PC-9 (cell line): ENCODE results near the gene SUPT20H.
"Not testable (repeated sequence)": the region's sequence is repeated elsewhere in the genome, so short reads cannot be mapped to it uniquely, and the experiment has no call there.

ENCODE experiments used
- EZH2 ChIP-seq: fragments of 200-600 bp; sonication (generic); IDR thresholded peaks from 2 replicates; pipeline ENCODE4 v1.8.0; 2017; ENCODE audit warnings: antibody characterized with exemption, low read depth
- TF ChIP-seq, protein P1 (sequence below): fragments of 200-600 bp; sonication (generic); conservative IDR thresholded peaks from 2 replicates; pipeline ENCODE4 v1.6.1; 2017; ENCODE audit warnings: mixed run types, antibody characterized with exemption, mild to moderate bottlenecking, moderate library complexity

DNA sequence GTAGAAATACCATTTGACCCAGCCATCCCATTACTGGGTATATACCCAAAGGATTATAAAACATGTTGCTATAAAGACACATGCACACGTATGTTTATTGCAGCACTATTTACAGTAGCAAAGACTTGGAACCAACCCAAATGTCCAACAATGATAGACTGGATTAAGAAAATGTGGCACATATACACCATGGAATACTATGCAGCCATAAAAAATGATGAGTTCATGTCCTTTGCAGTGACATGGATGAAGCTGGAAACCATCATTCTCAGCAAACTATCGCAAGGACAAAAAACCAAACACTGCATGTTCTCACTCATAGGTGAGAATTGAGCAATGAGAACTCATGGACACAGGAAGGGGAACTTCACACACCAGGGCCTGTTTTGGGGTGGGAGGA lies 3.3 kb downstream of the SUPT20H start:
- TF ChIP-seq, protein P1, sequence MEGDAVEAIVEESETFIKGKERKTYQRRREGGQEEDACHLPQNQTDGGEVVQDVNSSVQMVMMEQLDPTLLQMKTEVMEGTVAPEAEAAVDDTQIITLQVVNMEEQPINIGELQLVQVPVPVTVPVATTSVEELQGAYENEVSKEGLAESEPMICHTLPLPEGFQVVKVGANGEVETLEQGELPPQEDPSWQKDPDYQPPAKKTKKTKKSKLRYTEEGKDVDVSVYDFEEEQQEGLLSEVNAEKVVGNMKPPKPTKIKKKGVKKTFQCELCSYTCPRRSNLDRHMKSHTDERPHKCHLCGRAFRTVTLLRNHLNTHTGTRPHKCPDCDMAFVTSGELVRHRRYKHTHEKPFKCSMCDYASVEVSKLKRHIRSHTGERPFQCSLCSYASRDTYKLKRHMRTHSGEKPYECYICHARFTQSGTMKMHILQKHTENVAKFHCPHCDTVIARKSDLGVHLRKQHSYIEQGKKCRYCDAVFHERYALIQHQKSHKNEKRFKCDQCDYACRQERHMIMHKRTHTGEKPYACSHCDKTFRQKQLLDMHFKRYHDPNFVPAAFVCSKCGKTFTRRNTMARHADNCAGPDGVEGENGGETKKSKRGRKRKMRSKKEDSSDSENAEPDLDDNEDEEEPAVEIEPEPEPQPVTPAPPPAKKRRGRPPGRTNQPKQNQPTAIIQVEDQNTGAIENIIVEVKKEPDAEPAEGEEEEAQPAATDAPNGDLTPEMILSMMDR, result not testable (repeated sequence)
- TF ChIP-seq EZH2, result not testable (repeated sequence)
